Natural killer cell (primary cell): ENCODE measurements around the gene VPS13D. TPM values are rescaled to one million over a fixed set of nuclear protein-coding genes. Genes with fewer than 3 reads are reported as not detected.
A peak's percentile ranks its signal among the peaks of the same experiment; 100 is the strongest.

Source experiments
- ATAC-seq, 3 donors: fragments of 150-1000 bp in 2 of 3; fragments of 200-7000 bp in 1 of 3; cut with Tn5 transposase; 1 replicate in 1 of 3; 2 replicates in 2 of 3; pipeline ENCODE4 v1.10.0; 2021; ENCODE audit warnings: mild to moderate bottlenecking in 2 of 3, moderate library complexity in 2 of 3
- DNase-seq, 2 donors: peaks; one replicate each; pipeline versions ENCODE4 v3.0.0 to v3.0.0-alpha.2; 2013 to 2021; ENCODE audit warnings: mixed read lengths in 1 of 2
- H3K27ac ChIP-seq: one replicate; pipeline ENCODE4 v1.5.1; 2013; ENCODE audit warnings: mild to moderate bottlenecking, low read length
- H3K27me3 ChIP-seq: one replicate; pipeline ENCODE4 v1.6.1; 2013; ENCODE audit warnings: low read length; ENCODE audit not compliant: control insufficient read depth, insufficient read depth
- H3K36me3 ChIP-seq: one replicate; pipeline ENCODE4 v1.6.1; 2013; ENCODE audit warnings: low read length; ENCODE audit not compliant: control insufficient read depth, insufficient read depth
- H3K4me1 ChIP-seq: one replicate; pipeline ENCODE4 v1.6.1; 2013; ENCODE audit warnings: low read length; ENCODE audit not compliant: control insufficient read depth, insufficient read depth
- H3K4me3 ChIP-seq: one replicate; pipeline ENCODE4 v1.5.1; 2013; ENCODE audit warnings: low read length
- H3K9me3 ChIP-seq: one replicate; pipeline ENCODE4 v1.6.1; 2013; ENCODE audit warnings: low read length; ENCODE audit not compliant: control insufficient read depth, insufficient read depth
- H3K27ac Mint-ChIP-seq, 2 donors: one replicate each; pipeline ENCODE4 v1.8.0; 2022; ENCODE audit warnings: mild to moderate bottlenecking in 2 of 2, mixed read lengths in 2 of 2, moderate library complexity in 1 of 2
- H3K27me3 Mint-ChIP-seq, 2 donors: one replicate each; pipeline ENCODE4 v1.8.0; 2022; ENCODE audit warnings: low read depth in 2 of 2, mixed read lengths in 2 of 2
- H3K36me3 Mint-ChIP-seq: one replicate; pipeline ENCODE4 v1.8.0; 2022; ENCODE audit warnings: mixed read lengths
- H3K4me1 Mint-ChIP-seq, 2 donors: one replicate each; pipeline ENCODE4 v1.8.0; 2022; ENCODE audit warnings: mixed read lengths in 2 of 2
- H3K4me3 Mint-ChIP-seq: one replicate; pipeline ENCODE4 v1.8.0; 2022; ENCODE audit warnings: mild to moderate bottlenecking, moderate library complexity, mixed read lengths
- H3K9me3 Mint-ChIP-seq, 2 donors: one replicate each; pipeline ENCODE4 v1.8.0; 2022; ENCODE audit warnings: mixed read lengths in 2 of 2
- WGBS: methylation state at CpG from one replicate; pipeline ENCODE4 v1.1.7; 2013; ENCODE audit warnings: missing lambda C conversion rate; ENCODE audit not compliant: insufficient coverage; 5-methylcytosine and 5-hydroxymethylcytosine counted together
- intact Hi-C: fragments of 100-400 bp; cut with micrococcal nuclease; formaldehyde crosslinking; loops from one replicate; pipeline ENCODE4 v1.14.2; 2022
- total RNA-seq, 4 donors: library from RNA; stranded (reverse); fragments of 120-200 nt in 1 of 4; gene quantifications; one replicate each; pipeline versions ENCODE4 v1.2.3 to v1.2.4, GENCODE V29; 2013 to 2022
- TF ChIP-seq, protein P1 (sequence below): fragments of 200-600 bp; IDR thresholded peaks from one replicate; pipeline ENCODE4 v1.8.0; 2022; ENCODE audit warnings: antibody characterized with exemption

The VPS13D gene
- total RNA-seq, 3 donors from 2014 or later (not counting 1 experiment from before 2014, with no cell fraction given): 66.3 to 94.0 (median 81.7) TPM

DNA sequence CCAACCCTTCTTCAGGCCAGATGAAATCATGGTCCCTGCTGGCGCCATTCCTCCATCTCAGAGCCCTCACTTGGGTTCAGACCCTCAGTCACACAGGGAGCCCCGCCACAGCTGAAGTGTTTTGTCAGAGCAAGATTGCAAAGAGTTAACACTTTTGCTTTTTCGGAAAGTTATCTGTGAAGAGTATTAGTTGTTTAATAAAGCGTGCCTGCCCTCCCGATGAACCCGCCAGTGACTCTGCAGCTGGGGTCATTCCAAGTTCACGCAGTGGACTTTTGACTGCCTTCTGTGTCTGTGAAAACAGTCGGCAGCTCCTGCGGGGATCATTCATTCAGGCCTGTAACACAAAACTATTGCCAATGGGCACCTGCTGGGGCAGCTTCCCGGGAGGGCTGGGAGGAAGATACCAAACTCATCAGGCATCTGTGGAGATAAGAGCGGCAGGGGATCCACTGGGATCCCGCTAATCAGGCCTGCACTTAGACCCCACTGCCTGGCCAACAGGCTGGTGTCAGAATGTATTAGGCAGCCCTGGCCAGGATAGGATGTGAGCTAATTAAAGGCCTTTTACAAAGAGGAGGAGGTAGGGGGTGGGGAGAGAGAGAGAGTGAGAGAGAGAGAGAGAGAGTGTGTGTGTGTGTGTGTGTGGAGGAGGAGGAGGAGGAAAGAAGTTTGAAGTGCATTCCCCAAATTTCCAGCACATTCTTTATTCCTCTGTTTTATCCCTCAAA is 203.7 kb downstream of the VPS13D start:
- TF ChIP-seq, protein P1, sequence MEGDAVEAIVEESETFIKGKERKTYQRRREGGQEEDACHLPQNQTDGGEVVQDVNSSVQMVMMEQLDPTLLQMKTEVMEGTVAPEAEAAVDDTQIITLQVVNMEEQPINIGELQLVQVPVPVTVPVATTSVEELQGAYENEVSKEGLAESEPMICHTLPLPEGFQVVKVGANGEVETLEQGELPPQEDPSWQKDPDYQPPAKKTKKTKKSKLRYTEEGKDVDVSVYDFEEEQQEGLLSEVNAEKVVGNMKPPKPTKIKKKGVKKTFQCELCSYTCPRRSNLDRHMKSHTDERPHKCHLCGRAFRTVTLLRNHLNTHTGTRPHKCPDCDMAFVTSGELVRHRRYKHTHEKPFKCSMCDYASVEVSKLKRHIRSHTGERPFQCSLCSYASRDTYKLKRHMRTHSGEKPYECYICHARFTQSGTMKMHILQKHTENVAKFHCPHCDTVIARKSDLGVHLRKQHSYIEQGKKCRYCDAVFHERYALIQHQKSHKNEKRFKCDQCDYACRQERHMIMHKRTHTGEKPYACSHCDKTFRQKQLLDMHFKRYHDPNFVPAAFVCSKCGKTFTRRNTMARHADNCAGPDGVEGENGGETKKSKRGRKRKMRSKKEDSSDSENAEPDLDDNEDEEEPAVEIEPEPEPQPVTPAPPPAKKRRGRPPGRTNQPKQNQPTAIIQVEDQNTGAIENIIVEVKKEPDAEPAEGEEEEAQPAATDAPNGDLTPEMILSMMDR: no peak
- intact Hi-C loops: loop anchor here (1.0 to 10.0 kb wide), 4 partner anchors 15 to 259 kb away; no protein-coding TSS in a partner anchor
- Mint-ChIP-seq H3K27ac (peak overlapping the region; percentile 98), H3K27me3 (no peaks in the 10 kb centered on the region), H3K36me3 (no peaks in the 10 kb centered on the region), H3K9me3 (no peaks in the 10 kb centered on the region), H3K4me3 (peak overlapping the region; percentile 83), H3K4me1 (peaks cover 51 to 58% of the 10 kb centered on the region in 2 donors)
- no peak for ATAC-seq
- peaks cover 3% of the 10 kb centered on the region for H3K36me3 ChIP-seq
- peak in 1 of 2 donors; percentile 40 for DNase-seq
- peaks cover 53% of the 10 kb centered on the region for H3K4me1 ChIP-seq
- H3K27ac ChIP-seq: peak overlapping the region; percentile 78
- 84% methylated on average over 12 of the region's 12 CpGs for WGBS
- no peaks in the 10 kb centered on the region for H3K27me3 ChIP-seq
- H3K4me3 ChIP-seq: no peak overlapping the region
- H3K9me3 ChIP-seq: no peaks in the 10 kb centered on the region

DNA sequence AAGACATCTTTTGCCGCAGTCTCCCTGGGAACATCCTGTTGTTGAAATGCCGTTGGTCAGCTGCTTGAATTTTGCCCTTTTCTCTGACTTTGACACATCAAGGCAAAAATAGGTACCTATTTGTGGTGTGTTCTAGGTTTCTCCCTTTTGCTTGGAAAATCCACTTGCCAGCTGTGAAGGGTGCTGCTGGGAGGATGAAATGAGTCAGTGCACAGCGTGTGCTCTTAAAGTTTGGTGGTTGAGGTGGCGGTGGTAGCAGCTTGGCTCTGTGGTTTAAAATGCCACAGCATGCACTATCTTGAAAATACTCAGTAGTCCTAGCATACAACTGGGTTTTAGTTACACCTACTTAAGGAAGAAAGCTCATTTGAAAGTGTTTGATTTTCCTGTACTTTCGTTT is 204.3 kb downstream of the VPS13D start:
- intact Hi-C loops: loop anchor here (1.0 to 10.0 kb wide), 4 partner anchors 15 to 259 kb away; no protein-coding TSS in a partner anchor
- H3K9me3 Mint-ChIP-seq: no peaks in the 10 kb centered on the region
- ATAC-seq: peak; percentile 35 to 68 (median 52)
- DNase-seq: peak; percentile 60 to 79
- 7% methylated on average over 4 of the region's 5 CpGs for WGBS
- Histone ChIP-seq H3K36me3 (peaks cover 3% of the 10 kb centered on the region), H3K27me3 (no peaks in the 10 kb centered on the region), H3K27ac (peak overlapping the region; percentile 78), H3K4me3 (no peak overlapping the region), H3K4me1 (peaks cover 60% of the 10 kb centered on the region), H3K9me3 (no peaks in the 10 kb centered on the region)
- TF ChIP-seq, protein P1: no peak
- peak overlapping the region; percentile 83 for H3K4me3 Mint-ChIP-seq
- no peaks in the 10 kb centered on the region for H3K27me3 Mint-ChIP-seq
- peak overlapping the region; percentile 98 for H3K27ac Mint-ChIP-seq
- peaks cover 58 to 61% of the 10 kb centered on the region in 2 donors for H3K4me1 Mint-ChIP-seq
- no peaks in the 10 kb centered on the region for H3K36me3 Mint-ChIP-seq

DNA sequence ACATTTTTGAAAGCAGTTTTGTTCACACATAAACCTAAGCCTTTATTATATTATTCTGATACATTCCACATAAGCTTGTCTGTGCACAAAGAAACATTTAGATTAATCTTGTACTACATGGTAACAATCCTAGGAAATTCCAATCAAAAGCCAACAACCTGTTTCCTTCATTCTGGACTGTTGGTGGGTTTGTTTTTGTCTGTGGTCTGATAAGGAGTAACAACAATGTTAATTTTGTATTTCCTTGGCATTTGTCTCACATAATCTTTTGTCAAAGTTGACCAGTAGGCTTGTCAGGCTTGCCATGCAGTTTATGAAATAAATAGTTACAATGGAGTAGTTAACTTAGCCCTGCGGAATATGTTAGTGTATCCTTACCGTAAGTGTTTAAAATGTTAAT is 204.9 kb downstream of the VPS13D start:
- peaks cover 65% of the 10 kb centered on the region for H3K4me1 ChIP-seq
- Mint-ChIP-seq H3K4me3 (peak overlapping the region; percentile 83), H3K9me3 (no peaks in the 10 kb centered on the region), H3K27ac (peak overlapping the region; percentile 98), H3K36me3 (no peaks in the 10 kb centered on the region), H3K27me3 (no peaks in the 10 kb centered on the region), H3K4me1 (peaks cover 63 to 66% of the 10 kb centered on the region in 2 donors)
- WGBS: no CpG with 5 or more reads among the region's 2 CpGs
- no peak overlapping the region for H3K4me3 ChIP-seq
- DNase-seq (no peak), ATAC-seq (no peak)
- TF ChIP-seq, protein P1: no peak
- H3K9me3 ChIP-seq: no peaks in the 10 kb centered on the region
- no peaks in the 10 kb centered on the region for H3K27me3 ChIP-seq
- H3K27ac ChIP-seq: peak overlapping the region; percentile 78
- H3K36me3 ChIP-seq: peaks cover 3% of the 10 kb centered on the region
- intact Hi-C loops: loop anchor here (1.0 to 10.0 kb wide), 4 partner anchors 14 to 260 kb away; no protein-coding TSS in a partner anchor
